Measurements from ENCODE around the gene ROBO3. TPM values are rescaled to one million over a fixed set of nuclear protein-coding genes. Genes with fewer than 3 reads are reported as not detected.

Gene ROBO3
- total RNA-seq, 1 experiment from 2014 or later, result 21.3 TPM

DNA sequence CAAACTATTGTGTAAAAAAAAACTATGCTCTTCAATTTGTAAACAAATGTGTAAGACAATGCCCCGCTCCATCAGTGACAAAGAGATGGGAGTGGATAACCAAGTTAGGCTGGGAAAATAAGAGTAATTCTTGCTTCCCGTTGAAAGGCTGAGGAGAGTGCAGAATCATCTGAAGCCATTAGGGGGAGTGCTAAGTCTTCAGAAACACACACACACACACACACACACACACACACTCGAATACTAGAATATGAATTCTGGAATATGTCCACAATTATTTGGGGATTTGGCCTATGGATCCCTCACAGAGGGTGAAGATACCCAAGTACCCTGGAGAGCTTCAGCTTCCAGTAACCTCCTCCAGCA lies 27.8 kb upstream of the ROBO3 start (continued):
- TF ChIP-seq, protein P1, sequence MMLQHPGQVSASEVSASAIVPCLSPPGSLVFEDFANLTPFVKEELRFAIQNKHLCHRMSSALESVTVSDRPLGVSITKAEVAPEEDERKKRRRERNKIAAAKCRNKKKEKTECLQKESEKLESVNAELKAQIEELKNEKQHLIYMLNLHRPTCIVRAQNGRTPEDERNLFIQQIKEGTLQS (CRISPR knock-in tag; conservative IDR thresholded peaks at IDR 0.05), result no peak
- TF ChIP-seq ZNF317 (CRISPR knock-in tag; IDR thresholded peaks at IDR 0.05; ENCODE audit: borderline replicate concordance, low read depth) (no peak), CBFB (CRISPR knock-in tag; IDR thresholded peaks at IDR 0.05; ENCODE audit: low read depth) (no peak), ZNF232 (CRISPR knock-in tag; IDR thresholded peaks at IDR 0.05) (no peak)

DNA sequence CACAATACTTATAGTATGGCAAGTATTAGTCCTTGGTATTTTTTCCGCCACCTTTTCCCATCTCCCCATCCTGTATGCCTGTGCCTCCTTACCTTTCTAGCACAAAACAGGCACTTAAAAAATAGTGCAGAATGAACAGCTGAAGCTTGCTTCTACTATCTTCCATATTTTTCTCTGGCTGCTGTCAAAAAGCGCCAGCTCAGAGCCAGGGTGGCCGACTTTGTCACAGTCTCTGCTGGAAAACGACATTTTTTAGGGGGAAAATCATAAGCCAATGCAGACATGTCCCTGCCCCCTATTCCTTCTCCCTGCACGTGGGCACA lies 26.5 kb upstream of the ROBO3 start:
- Mint-ChIP-seq H3K27me3 (ENCODE audit: low read depth) (peaks cover 22% of the 10 kb centered on the region), H3K36me3 (no peaks in the 10 kb centered on the region), H3K4me3 (peak overlapping the region; percentile 55), H3K9me3 (no peaks in the 10 kb centered on the region), H3K27ac (no peak overlapping the region), H3K4me1 (peaks cover 29% of the 10 kb centered on the region)
- TF ChIP-seq ETV6 (CRISPR knock-in tag; IDR thresholded peaks at IDR 0.05) (no peak), GABPB1 (CRISPR knock-in tag; IDR thresholded peaks at IDR 0.05) (no peak), TEAD4 (CRISPR knock-in tag; IDR thresholded peaks at IDR 0.05) (no peak), ZBTB21 (CRISPR knock-in tag; IDR thresholded peaks at IDR 0.05; ENCODE audit: borderline replicate concordance) (no peak), FOXK1 (CRISPR knock-in tag; IDR thresholded peaks at IDR 0.05) (no peak), SP1 (CRISPR knock-in tag; conservative IDR thresholded peaks at IDR 0.05) (no peak), CREM (CRISPR knock-in tag; IDR thresholded peaks at IDR 0.05) (no peak), ZNF416 (CRISPR knock-in tag; IDR thresholded peaks at IDR 0.05) (no peak), ESRRA (CRISPR knock-in tag; IDR thresholded peaks at IDR 0.05; ENCODE audit: borderline replicate concordance) (no peak)
- TF ChIP-seq, protein P2, sequence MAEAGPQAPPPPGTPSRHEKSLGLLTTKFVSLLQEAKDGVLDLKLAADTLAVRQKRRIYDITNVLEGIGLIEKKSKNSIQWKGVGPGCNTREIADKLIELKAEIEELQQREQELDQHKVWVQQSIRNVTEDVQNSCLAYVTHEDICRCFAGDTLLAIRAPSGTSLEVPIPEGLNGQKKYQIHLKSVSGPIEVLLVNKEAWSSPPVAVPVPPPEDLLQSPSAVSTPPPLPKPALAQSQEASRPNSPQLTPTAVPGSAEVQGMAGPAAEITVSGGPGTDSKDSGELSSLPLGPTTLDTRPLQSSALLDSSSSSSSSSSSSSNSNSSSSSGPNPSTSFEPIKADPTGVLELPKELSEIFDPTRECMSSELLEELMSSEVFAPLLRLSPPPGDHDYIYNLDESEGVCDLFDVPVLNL (CRISPR knock-in tag; IDR thresholded peaks at IDR 0.05; ENCODE audit: borderline replicate concordance, low read depth), result no peak
- TF ChIP-seq, protein P3, sequence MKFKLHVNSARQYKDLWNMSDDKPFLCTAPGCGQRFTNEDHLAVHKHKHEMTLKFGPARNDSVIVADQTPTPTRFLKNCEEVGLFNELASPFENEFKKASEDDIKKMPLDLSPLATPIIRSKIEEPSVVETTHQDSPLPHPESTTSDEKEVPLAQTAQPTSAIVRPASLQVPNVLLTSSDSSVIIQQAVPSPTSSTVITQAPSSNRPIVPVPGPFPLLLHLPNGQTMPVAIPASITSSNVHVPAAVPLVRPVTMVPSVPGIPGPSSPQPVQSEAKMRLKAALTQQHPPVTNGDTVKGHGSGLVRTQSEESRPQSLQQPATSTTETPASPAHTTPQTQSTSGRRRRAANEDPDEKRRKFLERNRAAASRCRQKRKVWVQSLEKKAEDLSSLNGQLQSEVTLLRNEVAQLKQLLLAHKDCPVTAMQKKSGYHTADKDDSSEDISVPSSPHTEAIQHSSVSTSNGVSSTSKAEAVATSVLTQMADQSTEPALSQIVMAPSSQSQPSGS (CRISPR knock-in tag; IDR thresholded peaks at IDR 0.05; ENCODE audit: borderline replicate concordance, low read depth), result no peak
- TF ChIP-seq, protein P4, sequence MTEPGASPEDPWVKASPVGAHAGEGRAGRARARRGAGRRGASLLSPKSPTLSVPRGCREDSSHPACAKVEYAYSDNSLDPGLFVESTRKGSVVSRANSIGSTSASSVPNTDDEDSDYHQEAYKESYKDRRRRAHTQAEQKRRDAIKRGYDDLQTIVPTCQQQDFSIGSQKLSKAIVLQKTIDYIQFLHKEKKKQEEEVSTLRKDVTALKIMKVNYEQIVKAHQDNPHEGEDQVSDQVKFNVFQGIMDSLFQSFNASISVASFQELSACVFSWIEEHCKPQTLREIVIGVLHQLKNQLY (CRISPR knock-in tag; IDR thresholded peaks at IDR 0.05), result no peak
- TF ChIP-seq, protein P5, sequence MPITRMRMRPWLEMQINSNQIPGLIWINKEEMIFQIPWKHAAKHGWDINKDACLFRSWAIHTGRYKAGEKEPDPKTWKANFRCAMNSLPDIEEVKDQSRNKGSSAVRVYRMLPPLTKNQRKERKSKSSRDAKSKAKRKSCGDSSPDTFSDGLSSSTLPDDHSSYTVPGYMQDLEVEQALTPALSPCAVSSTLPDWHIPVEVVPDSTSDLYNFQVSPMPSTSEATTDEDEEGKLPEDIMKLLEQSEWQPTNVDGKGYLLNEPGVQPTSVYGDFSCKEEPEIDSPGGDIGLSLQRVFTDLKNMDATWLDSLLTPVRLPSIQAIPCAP (CRISPR knock-in tag; IDR thresholded peaks at IDR 0.05), result no peak
- POLR2A ChIA-PET, result no interaction called here
- DNase-seq (ENCODE audit: low spot score) (no peak), ATAC-seq (no peak)
- CTCF ChIA-PET, result interaction anchor here (0.6 to 5.1 kb wide), 15 partner anchors 8 to 170 kb away, joined by 3 to 66 read pairs (median 11); partner anchors contain the start of genes ESAM, MSANTD2, ROBO3 and ROBO4

DNA sequence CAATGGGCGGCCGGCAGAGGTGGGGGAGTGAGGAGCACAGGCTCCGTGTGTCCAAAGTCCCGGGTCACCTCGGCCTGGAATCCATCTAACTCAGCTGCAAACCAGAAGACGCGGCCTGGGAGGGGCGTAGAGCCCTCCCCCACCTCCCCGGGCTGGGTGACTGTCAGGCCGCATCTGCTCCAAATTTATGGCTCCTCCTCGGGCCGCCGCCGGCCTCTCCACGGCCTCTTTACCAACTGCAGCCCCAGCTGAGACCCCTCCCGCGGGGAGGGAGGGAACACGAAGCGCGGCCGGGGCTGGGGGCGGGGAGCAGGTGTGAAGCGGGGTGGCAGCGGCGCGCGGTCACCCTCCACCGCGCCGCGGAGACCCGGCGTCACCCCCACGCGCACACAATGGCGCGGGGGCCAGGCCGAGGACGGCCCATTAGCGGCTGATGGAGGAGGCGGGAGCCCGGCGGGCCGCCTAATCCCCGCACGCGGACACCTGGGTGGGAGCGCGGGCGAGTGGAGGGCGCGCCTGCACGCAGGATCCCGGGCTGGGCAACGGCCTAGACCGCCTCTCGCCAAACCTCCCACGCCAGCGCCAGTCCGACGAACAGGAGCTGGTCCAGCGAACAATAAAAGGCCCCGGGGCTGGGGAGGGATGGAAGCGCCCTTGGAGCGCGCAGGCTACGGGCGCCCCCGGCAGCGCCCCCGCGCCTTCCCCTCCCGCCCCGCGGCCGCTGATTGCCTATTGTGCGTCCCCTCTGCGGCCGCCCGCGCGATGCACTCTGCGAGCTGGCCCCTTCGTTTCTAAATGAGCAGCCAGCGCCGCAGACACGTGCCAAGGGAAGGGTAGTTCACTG lies 25.9 kb upstream of the ROBO3 start:
- Mint-ChIP-seq H3K36me3 (no peaks in the 10 kb centered on the region), H3K4me3 (peak overlapping the region; percentile 67), H3K27me3 (ENCODE audit: low read depth) (peaks cover 19% of the 10 kb centered on the region), H3K27ac (no peak overlapping the region), H3K9me3 (no peaks in the 10 kb centered on the region), H3K4me1 (peaks cover 30% of the 10 kb centered on the region)
- DNase-seq (ENCODE audit: low spot score) (peak; percentile 54), ATAC-seq (peak; percentile 26)
- TF ChIP-seq SP1 (CRISPR knock-in tag; conservative IDR thresholded peaks at IDR 0.05), result 0 out of 2 replicates have a peak, but pooled peaks have one; percentile 5
- TF ChIP-seq, protein P6, sequence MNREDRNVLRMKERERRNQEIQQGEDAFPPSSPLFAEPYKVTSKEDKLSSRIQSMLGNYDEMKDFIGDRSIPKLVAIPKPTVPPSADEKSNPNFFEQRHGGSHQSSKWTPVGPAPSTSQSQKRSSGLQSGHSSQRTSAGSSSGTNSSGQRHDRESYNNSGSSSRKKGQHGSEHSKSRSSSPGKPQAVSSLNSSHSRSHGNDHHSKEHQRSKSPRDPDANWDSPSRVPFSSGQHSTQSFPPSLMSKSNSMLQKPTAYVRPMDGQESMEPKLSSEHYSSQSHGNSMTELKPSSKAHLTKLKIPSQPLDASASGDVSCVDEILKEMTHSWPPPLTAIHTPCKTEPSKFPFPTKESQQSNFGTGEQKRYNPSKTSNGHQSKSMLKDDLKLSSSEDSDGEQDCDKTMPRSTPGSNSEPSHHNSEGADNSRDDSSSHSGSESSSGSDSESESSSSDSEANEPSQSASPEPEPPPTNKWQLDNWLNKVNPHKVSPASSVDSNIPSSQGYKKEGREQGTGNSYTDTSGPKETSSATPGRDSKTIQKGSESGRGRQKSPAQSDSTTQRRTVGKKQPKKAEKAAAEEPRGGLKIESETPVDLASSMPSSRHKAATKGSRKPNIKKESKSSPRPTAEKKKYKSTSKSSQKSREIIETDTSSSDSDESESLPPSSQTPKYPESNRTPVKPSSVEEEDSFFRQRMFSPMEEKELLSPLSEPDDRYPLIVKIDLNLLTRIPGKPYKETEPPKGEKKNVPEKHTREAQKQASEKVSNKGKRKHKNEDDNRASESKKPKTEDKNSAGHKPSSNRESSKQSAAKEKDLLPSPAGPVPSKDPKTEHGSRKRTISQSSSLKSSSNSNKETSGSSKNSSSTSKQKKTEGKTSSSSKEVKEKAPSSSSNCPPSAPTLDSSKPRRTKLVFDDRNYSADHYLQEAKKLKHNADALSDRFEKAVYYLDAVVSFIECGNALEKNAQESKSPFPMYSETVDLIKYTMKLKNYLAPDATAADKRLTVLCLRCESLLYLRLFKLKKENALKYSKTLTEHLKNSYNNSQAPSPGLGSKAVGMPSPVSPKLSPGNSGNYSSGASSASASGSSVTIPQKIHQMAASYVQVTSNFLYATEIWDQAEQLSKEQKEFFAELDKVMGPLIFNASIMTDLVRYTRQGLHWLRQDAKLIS (CRISPR knock-in tag; IDR thresholded peaks at IDR 0.05; ENCODE audit: borderline replicate concordance), result no peak
- CTCF ChIA-PET, result interaction anchor here (0.6 to 5.1 kb wide), 12 partner anchors 27 to 170 kb away, joined by 3 to 66 read pairs (median 16); partner anchors contain the start of genes ESAM, MSANTD2, ROBO3 and SIAE
- POLR2A ChIA-PET, result no interaction called here

All from WTC11 (cell line).